Urinary bladder (tissue), 4 donors: ENCODE measurements around the gene CLSTN2. TPM values are rescaled to one million over a fixed set of nuclear protein-coding genes. Genes with fewer than 3 reads are reported as not detected.

Experiments
- DNase-seq: peaks from one replicate; pipeline ENCODE4 v3.0.0-alpha.2; 2015; ENCODE audit errors: extremely low spot score
- H3K27ac ChIP-seq: one replicate; pipeline ENCODE4 v1.5.1; 2013; ENCODE audit warnings: low read depth, mild to moderate bottlenecking, moderate library complexity
- H3K36me3 ChIP-seq: one replicate; pipeline ENCODE4 v1.6.1; 2013; ENCODE audit warnings: mild to moderate bottlenecking, moderate library complexity; ENCODE audit not compliant: insufficient read depth
- H3K4me1 ChIP-seq: one replicate; pipeline ENCODE4 v1.6.1; 2013; ENCODE audit warnings: mild to moderate bottlenecking, moderate library complexity; ENCODE audit not compliant: insufficient read depth
- H3K4me3 ChIP-seq: one replicate; pipeline ENCODE4 v1.5.1; 2013; ENCODE audit warnings: low read depth, low read length
- WGBS: extraction: QIAGEN DNeasy Blood & Tissue Kit; methylation state at CpG from one replicate; pipeline ENCODE4 v1.1.7; 2013; 5-methylcytosine and 5-hydroxymethylcytosine counted together
- polyA plus RNA-seq: library from polyadenylated mRNA; stranded (reverse); fragments of 200-250 nt; gene quantifications from one replicate; pipeline ENCODE4 v1.2.3, GENCODE V29; 2013
- total RNA-seq: library from RNA; depleted of rRNA; stranded (reverse); fragments of >200 nt; gene quantifications from one replicate; pipeline ENCODE4 v1.2.3, GENCODE V29; 2014
- donor health status: healthy with polysubstance abuse.
- donor health status: healthy.

CLSTN2 gene
- total and polyA plus RNA-seq, 2 donors = 1.1 to 4.9 TPM

DNA sequence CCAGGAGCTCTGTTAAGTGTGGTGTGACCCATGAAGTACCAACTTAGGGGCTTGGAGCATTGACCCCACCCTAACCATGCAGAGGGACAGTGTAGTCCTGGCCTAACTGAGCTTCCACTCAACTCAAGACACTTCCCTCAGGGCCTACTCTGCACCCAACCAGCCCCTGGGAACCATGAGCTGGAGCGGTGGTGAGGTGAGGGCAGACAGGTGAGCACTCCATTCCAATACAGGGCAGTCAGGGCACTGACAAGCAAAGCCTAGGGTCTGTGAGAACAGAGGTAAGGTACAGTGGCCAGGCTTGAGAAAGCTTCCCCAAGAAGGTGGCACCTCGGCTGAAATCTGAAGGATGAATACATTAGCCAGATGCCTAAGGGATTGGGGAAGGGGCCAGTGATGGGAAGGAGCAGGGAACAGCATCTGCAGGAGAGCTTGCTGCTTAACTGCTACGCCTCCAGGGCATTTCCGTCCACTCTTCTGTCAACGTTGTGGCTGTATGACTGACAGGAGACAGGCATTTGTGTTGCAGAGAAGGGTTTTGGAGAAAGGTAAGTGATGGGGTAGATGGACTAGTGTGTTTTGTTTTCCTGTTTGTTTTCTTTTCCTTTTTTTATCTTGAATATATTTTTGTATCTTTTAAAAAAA is 499.4 kb downstream of the CLSTN2 start:
- DNase-seq = no peak

DNA sequence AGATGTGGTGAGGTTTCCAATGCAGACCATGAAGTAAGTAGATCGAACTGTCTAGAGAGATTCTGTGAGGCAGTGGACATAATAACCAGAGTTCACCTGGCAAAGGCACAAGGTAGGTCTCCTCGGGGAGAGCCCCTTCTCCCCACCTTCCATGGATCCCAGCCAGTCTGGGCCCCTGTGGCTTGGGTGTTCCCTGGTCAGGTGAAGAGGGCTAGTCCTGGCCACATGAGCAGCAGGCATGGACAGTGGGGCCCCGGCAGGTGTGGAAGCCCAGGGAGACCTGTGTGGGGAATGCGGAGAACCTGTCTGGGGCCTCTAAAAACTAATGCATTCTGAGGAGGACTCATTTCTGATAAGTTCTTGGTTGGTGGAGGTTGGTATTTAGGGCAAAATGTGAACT is 501.4 kb downstream of the CLSTN2 start:
- no peak for DNase-seq
- 92% methylated on average over 4 of the region's 4 CpGs for WGBS
- H3K27ac ChIP-seq = no peak overlapping the region
- H3K4me3 ChIP-seq = no peak overlapping the region
- H3K36me3 ChIP-seq = no peaks in the 10 kb centered on the region
- H3K4me1 ChIP-seq = no peaks in the 10 kb centered on the region

More for the DNA sequence above, 499.4 kb downstream of the CLSTN2 start:
- 74% methylated on average over 5 of the region's 5 CpGs for WGBS
- Histone ChIP-seq H3K4me3 (no peak overlapping the region), H3K36me3 (no peaks in the 10 kb centered on the region), H3K4me1 (no peaks in the 10 kb centered on the region), H3K27ac (no peak overlapping the region)

GRCh38 chr3:140438736-140439470 is 503.9 kb downstream of the CLSTN2 start:
- 57% methylated on average over 6 of the region's 6 CpGs for WGBS
- H3K27ac ChIP-seq = no peak overlapping the region
- DNase-seq = no peak
- no peaks in the 10 kb centered on the region for H3K36me3 ChIP-seq
- no peaks in the 10 kb centered on the region for H3K4me1 ChIP-seq
- no peak overlapping the region for H3K4me3 ChIP-seq

GRCh38 chr3:140439527-140439926 is 504.5 kb downstream of the CLSTN2 start:
- Histone ChIP-seq H3K27ac (no peak overlapping the region), H3K4me1 (no peaks in the 10 kb centered on the region), H3K36me3 (no peaks in the 10 kb centered on the region), H3K4me3 (no peak overlapping the region)
- 79% methylated on average over 5 of the region's 5 CpGs for WGBS
- no peak for DNase-seq

GRCh38 chr3:140440446-140440845 is 505.5 kb downstream of the CLSTN2 start:
- Histone ChIP-seq H3K4me3 (no peak overlapping the region), H3K36me3 (no peaks in the 10 kb centered on the region), H3K27ac (no peak overlapping the region), H3K4me1 (no peaks in the 10 kb centered on the region)
- no peak for DNase-seq
- 88% methylated on average over 1 of the region's 1 CpG for WGBS

GRCh38 chr3:140441006-140441405 is 506.0 kb downstream of the CLSTN2 start:
- H3K36me3 ChIP-seq = no peaks in the 10 kb centered on the region
- no peaks in the 10 kb centered on the region for H3K4me1 ChIP-seq
- DNase-seq = no peak
- H3K27ac ChIP-seq = no peak overlapping the region
- H3K4me3 ChIP-seq = no peak overlapping the region
- WGBS = 66% methylated on average over 2 of the region's 2 CpGs

GRCh38 chr3:140442621-140443020 is 507.6 kb downstream of the CLSTN2 start:
- Histone ChIP-seq H3K36me3 (no peaks in the 10 kb centered on the region), H3K4me3 (no peak overlapping the region), H3K4me1 (no peaks in the 10 kb centered on the region), H3K27ac (no peak overlapping the region)
- 91% methylated on average over 2 of the region's 2 CpGs for WGBS
- DNase-seq = no peak

DNA sequence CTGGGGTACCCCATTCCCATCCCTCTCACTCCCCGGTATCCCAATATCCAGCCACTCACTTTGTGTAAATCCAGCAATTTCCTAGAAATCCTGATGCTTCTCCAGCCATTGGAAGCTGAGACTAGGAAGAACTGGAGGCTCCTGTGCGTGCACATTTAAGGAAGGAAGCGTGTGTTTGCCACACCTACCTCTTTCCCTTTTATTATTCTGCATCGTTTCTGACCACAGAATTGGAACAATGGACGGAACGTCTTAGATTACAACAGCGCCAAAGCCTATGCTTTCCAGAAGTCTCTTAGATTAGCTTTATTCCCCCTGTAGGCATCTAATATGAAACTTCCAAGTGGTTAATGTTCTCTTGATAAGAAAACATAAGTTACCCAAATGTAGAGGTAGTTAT is 508.1 kb downstream of the CLSTN2 start:
- DNase-seq = no peak
- Histone ChIP-seq H3K4me3 (no peak overlapping the region), H3K4me1 (no peaks in the 10 kb centered on the region), H3K36me3 (no peaks in the 10 kb centered on the region), H3K27ac (no peak overlapping the region)
- 71% methylated on average over 7 of the region's 7 CpGs for WGBS

- no peak for DNase-seq
- Histone ChIP-seq H3K4me3 (no peak overlapping the region), H3K36me3 (no peaks in the 10 kb centered on the region), H3K4me1 (no peaks in the 10 kb centered on the region), H3K27ac (no peak overlapping the region)
- 39% methylated on average over 3 of the region's 3 CpGs for WGBS
These were observed 508.8 kb downstream of the CLSTN2 start for GRCh38 chr3:140443806-140444205.

DNA sequence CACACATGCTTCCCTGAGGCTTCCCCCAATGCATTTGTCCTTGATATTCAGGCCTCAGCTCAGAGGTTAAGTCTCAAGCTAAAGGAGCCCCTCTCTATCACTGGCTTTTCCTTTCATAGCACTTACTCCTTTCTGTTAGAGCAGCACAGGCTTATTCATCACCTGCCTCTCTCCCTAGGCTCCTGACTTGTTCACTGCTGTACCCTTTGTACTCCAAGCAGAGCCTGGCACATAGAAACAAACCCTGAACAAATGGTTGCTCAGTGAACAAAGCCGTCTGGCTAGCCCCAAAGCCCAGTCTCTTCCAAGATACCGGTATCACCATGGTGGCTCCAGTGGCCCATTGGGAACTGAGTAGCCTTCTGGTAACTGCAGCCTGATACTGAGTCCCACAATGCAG is 511.7 kb downstream of the CLSTN2 start:
- Histone ChIP-seq H3K27ac (no peak overlapping the region), H3K36me3 (no peaks in the 10 kb centered on the region), H3K4me3 (no peak overlapping the region), H3K4me1 (no peaks in the 10 kb centered on the region)
- no peak for DNase-seq
- 96% methylated on average over 2 of the region's 2 CpGs for WGBS

- DNase-seq = no peak
- 88% methylated on average over 6 of the region's 6 CpGs for WGBS
- no peaks in the 10 kb centered on the region for H3K36me3 ChIP-seq
- no peaks in the 10 kb centered on the region for H3K4me1 ChIP-seq
- H3K27ac ChIP-seq = no peak overlapping the region
- no peak overlapping the region for H3K4me3 ChIP-seq
These were observed 512.2 kb downstream of the CLSTN2 start for GRCh38 chr3:140447136-140447535.

- no peak for DNase-seq
- no peak overlapping the region for H3K27ac ChIP-seq
- no peaks in the 10 kb centered on the region for H3K4me1 ChIP-seq
- no peaks in the 10 kb centered on the region for H3K36me3 ChIP-seq
- no peak overlapping the region for H3K4me3 ChIP-seq
- WGBS = 85% methylated on average over 3 of the region's 3 CpGs
These were observed 513.0 kb downstream of the CLSTN2 start for GRCh38 chr3:140448001-140448400.

DNA sequence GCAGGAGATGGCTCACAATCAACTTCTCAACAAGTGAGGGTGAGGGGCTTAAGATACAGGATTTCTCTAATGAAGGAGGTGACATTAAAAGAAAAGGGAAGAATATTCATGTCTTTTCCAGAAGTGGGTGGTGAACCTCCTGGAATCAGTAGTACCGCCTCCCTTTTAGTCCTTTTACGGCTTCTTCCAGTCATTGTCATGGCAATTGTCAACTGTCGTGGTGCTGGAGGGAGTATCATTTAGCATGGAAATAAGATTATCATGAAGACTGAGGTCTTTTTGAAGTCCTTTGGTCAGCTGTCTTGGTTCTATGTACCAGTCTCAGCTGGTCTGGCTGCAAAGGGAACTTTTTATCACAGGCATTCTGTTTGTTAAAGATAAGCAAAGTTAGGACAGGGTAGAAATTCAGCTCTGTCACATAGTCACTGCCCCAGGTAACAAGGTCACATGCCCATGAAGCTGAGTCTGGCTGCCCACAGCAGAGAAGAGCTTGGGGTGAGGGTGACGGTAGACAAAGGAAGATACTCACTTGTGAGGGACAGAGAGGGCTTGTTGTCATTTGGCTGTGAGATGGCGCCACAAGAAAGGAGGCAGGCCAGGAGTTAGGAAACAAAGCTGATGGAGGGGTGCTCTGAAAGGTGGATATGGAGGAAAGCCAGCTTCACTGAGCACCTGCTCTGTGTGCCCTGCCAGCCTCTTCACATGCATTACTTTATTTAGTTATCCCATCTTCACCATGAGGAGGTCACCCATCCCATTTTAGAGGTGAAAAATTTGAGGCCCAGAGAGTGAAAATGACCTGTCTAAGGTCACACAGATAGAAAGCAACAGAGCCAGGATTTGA is 514.6 kb downstream of the CLSTN2 start:
- Histone ChIP-seq H3K4me1 (no peaks in the 10 kb centered on the region), H3K4me3 (no peak overlapping the region), H3K27ac (no peak overlapping the region), H3K36me3 (no peaks in the 10 kb centered on the region)
- no peak for DNase-seq
- WGBS = 80% methylated on average over 5 of the region's 5 CpGs

DNA sequence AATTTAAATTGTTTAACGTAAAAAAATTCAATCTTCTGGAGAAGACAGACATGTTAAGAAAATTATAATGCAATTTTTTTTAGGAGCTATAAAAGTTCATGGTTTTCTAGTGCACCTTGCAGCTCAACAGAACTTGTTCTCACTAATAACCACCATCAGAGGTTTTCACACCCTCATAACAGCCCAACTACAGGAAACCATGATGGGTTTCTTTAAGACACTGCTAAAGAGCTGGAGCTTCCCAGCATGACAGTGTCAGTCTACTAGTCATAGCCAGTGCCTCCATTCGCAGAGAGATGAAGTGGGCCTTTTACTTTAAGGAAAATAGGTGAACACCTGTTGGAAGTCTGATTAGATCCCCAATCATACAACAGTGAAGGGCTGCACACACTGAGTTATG is 518.8 kb downstream of the CLSTN2 start:
- DNase-seq = no peak
- no peaks in the 10 kb centered on the region for H3K4me1 ChIP-seq
- WGBS = 94% methylated on average over 2 of the region's 2 CpGs
- no peak overlapping the region for H3K4me3 ChIP-seq
- no peaks in the 10 kb centered on the region for H3K36me3 ChIP-seq
- H3K27ac ChIP-seq = no peak overlapping the region
